Hematopoietic multipotent progenitor cell treated with erythropoietin and hydrocortisone succinate and interleukin-3 and kit ligand, for 15 days (in vitro differentiated cells): ENCODE results near the gene APLN.

Experiments
- DNase-seq: peaks from one replicate; pipeline ENCODE4 v3.0.0-alpha.2; 2015; ENCODE audit warnings: low spot score

The APLN gene

GRCh38 chrX:129641469-129641868 is 13.3 kb downstream of the APLN start:
- DNase-seq: no peak

GRCh38 chrX:129640737-129641136 is 14.0 kb downstream of the APLN start:
- DNase-seq: no peak

GRCh38 chrX:129638917-129639316 is 15.8 kb downstream of the APLN start:
- DNase-seq: no peak

GRCh38 chrX:129637217-129638109 is 17.3 kb downstream of the APLN start:
- peak; percentile 62 for DNase-seq

- no peak for DNase-seq
Observed at GRCh38 chrX:129636175-129636681, 18.5 kb downstream of the APLN start.

GRCh38 chrX:129634541-129634940 is 20.2 kb downstream of the APLN start:
- no peak for DNase-seq

GRCh38 chrX:129632443-129632842 is 22.3 kb downstream of the APLN start:
- no peak for DNase-seq

GRCh38 chrX:129631849-129632248 is 22.9 kb downstream of the APLN start:
- no peak for DNase-seq

GRCh38 chrX:129629837-129630236 is 24.9 kb downstream of the APLN start:
- no peak for DNase-seq

- no peak for DNase-seq
Observed at GRCh38 chrX:129626026-129626425, 28.7 kb downstream of the APLN start.

- no peak for DNase-seq
Observed at GRCh38 chrX:129622757-129623301, 31.9 kb downstream of the APLN start.

GRCh38 chrX:129618997-129619396 is 35.8 kb downstream of the APLN start:
- peak; percentile 33 for DNase-seq

GRCh38 chrX:129617420-129617819 is 37.3 kb downstream of the APLN start:
- DNase-seq: no peak

GRCh38 chrX:129614481-129615255 is 40.1 kb downstream of the APLN start:
- DNase-seq: no peak

GRCh38 chrX:129613596-129613995 is 41.2 kb downstream of the APLN start:
- DNase-seq: no peak

GRCh38 chrX:129612396-129612795 is 42.4 kb downstream of the APLN start:
- DNase-seq: no peak

GRCh38 chrX:129609395-129609794 is 45.4 kb downstream of the APLN start:
- DNase-seq: no peak

GRCh38 chrX:129608496-129608895 is 46.3 kb downstream of the APLN start:
- no peak for DNase-seq

- peak; percentile 67 for DNase-seq
Observed at GRCh38 chrX:129606918-129607317, 47.8 kb downstream of the APLN start.

GRCh38 chrX:129600981-129601424 is 53.8 kb downstream of the APLN start:
- DNase-seq: peak; percentile 25

GRCh38 chrX:129599996-129600395 is 54.8 kb downstream of the APLN start:
- no peak for DNase-seq

- no peak for DNase-seq
Observed at GRCh38 chrX:129599499-129599898, 55.3 kb downstream of the APLN start.

GRCh38 chrX:129597905-129598304 is 56.9 kb downstream of the APLN start:
- no peak for DNase-seq
